CD4-positive, alpha-beta T cell treated with Interleukin-4 for 4 hours (primary cell): ENCODE data around the gene SMARCE1.

Source experiments
- DNase-seq: peaks from one replicate; pipeline ENCODE4 v3.0.0-alpha.2; 2020

Gene SMARCE1

DNA sequence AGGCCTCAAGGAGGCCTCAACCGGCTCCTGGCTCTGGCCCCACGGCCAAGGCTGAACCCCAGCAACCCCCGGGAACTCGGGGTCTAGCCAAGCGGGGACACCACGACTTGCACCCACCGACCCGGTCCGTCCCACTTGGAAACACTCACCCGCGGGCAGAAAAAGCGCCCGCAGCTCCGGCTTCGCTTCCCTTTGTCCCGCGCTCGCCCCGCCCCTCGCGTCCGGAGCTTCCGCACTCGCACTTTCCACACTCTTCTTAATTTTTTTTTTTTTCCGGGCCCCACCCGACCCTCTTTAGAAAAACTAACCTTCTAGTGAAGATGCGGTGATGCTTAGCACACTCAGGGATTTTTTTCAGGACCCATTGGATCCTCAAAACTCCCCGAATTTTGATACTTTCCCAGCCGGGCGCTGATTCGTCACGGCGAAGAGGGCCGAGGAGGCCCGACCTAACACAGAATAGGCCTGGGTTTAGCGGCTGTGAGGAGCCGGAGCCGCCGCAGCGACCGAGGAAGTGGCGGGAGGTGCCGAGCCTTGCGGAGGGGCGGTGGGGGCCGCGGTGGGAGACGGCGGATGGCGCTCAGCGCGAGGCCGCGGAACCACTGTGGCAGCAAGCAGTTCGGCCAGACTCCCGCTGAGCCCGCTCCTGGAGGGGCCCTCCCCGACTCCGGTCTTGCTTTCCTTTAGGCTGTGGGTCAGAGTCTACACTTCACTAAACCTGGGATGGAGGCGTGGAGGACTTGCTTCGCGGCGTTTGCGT lies at the start of gene SMARCE1:
TSS of gene SMARCE1 (minus strand) at position 195 of the 760 bp plus-strand sequence. CDS start 2,016 bp downstream, outside the sequence.
- DNase-seq: peak; percentile 78

DNA sequence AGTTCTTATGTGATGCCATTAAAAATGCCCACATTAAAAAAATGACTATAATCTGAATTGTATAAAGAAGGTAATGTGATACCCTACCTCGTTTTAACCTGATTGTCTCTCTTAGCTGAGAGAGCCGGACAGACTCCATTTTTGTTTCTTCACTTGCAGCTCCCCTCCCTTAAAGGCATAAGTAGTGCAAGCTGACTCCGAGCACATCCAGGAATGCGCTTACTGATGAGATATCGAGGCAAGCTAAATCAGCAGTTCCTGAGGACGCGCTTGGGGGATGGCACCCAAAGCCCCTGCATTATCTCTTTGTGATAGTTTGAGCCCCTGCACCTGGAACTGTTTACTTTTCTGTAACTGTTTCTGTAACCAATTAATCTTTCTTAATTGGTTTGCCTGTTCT lies 49.7 kb upstream of the SMARCE1 start:
- no peak for DNase-seq

DNA sequence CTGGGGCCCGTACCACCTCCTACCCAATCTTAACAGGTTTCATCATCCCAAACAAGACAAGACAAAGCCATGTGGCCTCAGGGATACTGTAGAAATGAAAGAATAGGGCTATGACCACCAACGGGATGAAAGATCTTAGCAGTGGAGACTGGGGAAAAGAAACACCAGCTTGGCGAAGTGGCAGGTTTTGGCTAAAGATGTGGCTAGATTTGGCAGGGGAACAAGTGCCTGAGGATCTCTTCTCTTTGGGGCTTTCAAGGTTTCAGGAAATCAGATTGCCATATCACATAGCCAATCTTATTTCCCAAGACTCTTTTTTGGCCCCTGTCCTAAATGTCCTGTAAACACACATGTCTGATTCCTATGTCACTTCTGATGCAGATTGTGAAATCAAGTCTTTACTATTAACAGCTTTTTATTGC lies 49.0 kb upstream of the SMARCE1 start:
- no peak for DNase-seq

DNA sequence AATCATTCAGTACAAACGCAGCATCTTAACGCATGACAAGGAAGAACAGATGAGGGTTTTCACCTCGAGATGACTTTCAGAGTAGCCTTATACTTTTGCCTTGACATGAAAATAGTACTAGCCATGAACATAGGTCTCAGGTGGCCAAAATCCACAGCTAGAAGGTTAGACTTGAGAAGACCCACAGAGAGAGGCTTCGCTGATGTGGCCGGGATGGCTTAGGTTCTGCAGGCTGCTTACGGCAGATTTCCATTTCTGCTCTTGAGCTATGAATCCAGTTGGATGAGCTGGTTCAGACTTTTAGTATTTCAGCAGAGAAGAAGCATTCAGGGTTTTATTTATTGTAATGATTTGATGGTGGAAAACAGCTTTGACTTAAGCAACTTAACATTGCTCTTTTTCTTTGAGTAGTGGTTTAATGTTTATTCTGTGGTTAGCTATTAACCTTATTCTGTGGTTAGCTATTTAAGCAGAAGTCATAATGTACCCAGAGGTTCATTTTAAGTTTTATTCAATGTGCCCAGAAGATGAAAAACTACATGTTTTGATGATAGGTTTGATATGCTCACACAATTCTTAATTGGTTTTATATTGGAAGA lies 48.4 kb upstream of the SMARCE1 start:
- DNase-seq: no peak

DNA sequence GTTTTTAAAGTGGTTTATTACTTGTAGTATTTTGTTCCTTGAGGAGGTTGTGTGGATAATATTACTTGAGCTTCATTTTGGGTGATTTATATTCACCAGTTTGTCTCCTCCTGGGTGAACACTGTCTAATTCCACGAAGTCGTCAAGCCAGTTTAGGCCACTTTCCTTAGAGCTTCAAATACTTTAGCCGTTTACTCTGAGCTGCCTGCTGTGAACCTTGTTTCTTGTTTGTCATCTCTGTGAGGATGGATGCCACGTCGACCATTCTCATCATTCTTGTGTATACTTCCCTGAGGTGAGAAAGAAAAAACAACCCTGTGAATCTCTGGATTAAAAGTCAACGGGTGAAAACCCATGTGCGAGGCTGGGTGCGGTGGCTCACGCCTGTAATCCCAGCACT lies 47.0 kb upstream of the SMARCE1 start:
- DNase-seq: no peak

DNA sequence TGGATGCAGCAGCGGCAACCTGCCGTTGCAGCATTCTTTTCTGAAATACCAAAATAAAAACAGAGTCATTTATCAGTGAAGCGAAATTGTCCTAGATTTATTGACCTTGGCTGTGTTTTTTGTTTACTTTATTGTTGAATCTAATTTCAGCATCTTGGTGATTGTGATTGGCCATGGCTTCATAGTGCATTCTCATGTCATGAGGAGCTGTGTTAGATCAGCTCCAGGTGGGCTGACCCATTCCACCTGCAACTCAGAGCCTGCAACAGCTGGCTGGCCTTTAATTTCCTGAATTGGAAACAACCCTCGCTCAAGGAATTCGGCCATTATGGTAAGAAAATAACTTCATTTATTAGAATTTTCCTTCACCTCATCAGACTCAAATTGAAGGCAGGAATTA lies 39.5 kb upstream of the SMARCE1 start:
- DNase-seq: no peak

DNA sequence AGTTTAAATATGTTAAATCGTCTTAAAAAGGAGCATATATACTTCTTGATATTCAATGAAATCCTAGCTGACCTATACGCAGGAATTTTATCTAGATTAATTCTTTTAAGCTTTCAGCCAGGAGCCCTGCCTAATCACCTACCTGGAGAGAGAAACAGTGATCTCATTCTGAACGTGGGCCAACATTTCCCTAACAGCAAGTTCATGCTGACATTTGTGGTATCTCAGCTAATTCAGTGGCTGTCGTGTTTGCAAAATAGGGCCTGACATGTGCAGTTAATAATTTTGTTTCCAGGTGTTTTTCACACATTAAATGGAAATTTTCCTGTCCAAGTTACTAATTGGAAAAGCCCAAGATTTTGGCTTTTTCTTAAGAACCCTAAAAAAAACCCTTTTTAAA lies 38.6 kb upstream of the SMARCE1 start:
- no peak for DNase-seq

DNA sequence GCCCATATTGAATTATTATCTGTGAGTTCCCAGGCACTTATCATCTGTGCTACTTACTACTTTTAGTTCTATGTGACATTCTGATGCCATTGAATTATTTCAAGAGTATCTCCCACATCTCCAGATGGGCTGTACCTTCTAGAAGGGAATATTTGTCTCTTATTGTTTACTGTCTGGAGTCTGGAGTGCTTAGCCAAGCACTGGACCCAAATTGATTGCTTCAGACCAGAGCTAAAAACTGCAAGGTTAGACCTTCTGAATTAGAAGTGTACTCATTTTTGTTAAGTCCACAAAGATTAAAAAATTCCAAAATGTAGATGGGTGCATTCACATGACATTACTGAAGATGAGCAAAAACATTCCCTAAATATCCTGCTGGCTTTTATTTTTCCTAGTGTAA lies 33.4 kb upstream of the SMARCE1 start:
- DNase-seq: no peak

DNA sequence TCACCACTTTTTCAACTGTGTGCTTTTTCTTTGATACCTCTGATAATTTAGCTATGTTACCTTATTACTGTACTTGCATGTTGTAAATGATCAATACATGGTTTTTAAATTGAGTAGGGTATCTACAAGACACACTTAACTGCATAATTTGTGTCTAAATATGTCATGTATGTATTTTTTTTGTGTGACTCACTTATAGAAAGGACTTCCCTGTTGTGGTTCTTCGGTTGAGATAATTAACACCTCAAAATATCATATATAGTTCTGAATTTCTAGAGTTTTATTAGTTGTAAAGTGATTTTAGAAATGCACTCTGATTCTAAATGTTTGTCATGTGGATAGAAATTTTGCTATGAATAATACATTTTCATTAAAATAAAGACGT lies 31.9 kb upstream of the SMARCE1 start:
- DNase-seq: no peak

DNA sequence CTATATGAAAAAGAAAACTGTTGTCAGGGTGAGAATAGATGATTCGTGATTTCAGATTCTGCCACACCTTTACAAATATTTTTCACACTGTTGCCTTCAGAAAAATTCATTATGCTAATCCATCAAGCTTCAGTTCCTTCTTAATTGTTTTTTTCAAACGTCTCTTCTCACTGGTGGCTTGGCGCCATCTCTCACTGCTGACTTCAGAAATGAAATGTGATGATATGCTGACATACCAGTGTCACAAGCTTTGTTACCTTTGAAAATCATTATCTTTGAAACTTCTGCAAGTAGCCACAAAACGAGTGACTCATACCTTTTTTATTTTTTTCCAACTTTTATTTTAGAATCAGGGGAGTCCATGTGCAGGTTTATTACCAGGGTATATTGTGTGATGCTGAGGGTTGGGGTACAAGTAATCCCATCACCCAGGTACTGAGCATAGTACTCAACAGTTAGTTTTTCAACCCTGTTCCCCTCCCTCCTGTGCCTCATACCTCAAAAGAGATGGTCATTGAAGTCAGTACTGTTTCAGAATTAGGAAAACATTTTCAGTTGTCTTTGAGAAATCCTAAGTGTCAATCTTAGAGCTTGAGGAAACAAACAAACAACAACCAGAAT lies 31.4 kb upstream of the SMARCE1 start:
- no peak for DNase-seq

DNA sequence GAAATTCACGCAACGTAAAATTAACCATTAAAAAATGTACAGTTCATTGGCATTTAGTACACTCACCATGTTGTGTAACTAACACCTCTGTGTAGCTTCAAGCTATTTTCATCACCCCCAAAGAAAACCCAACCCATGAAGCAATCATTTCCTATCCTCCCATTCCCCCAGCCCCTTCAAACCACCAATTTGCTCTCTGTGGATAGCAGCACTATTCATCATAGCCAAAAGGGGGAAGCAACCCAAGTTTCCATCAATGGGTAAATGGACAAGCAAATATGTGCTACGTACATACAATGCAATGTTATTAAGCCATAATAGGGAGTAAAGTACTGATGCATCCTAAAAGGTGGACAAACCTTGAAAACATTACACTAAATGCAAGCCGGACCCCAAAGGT lies 28.3 kb upstream of the SMARCE1 start:
- no peak for DNase-seq

DNA sequence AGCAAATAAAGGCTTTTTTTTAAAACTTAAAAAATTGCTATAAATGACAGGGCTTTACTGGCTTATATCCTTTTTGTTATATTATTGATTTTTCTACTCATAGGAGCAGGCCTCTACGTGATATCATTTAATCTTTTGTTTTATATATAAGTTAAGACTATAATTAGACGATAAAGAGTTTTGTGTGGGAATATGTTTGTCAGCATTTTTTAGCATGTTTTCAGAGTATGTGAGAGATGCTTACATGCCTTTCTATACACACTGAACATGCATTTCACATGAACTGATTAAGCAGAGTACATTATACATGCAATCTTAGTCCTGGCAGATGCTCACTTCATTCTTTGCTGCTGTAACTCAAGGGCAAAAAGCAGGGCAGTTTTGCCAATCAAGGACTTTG lies 25.0 kb upstream of the SMARCE1 start:
- no peak for DNase-seq

DNA sequence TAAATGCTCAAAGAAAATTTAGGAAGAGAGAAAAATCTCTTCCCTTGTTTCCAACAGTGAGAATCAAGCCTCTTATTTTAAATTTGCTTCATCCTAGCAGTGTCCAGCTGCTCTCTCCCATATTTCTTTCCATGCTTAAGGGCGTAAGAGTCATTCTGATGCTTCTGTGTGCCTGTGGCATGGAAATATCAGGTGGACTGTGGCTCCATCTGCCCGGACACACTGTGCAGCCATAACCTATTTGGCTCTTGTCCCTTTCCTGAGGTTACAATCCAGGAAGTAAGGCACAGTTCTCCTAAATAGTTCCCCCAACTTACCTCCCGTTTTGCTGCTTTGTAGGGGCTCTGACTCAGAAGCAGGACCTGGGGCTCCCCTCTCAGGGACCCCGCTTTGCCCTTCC lies 23.7 kb upstream of the SMARCE1 start:
- DNase-seq: no peak

DNA sequence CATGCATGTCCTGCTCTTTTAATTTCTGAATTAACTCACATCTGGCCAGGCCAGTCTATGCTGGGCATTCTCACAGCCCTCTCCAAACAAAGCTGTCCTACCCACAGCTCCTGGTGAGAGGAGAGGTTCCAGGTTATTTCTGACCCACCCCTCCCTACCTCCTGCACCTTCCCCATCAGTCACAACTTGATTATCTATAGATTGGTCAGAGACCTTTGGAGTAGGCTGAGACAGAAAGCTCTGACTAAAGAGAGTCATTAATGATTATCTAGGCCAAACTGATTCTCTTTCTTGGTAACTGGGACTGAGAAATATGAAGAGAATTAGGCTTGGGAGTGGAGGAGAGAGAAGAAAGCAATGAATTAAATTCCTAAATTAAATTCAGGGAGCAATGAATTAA lies 18.7 kb upstream of the SMARCE1 start:
- no peak for DNase-seq

DNA sequence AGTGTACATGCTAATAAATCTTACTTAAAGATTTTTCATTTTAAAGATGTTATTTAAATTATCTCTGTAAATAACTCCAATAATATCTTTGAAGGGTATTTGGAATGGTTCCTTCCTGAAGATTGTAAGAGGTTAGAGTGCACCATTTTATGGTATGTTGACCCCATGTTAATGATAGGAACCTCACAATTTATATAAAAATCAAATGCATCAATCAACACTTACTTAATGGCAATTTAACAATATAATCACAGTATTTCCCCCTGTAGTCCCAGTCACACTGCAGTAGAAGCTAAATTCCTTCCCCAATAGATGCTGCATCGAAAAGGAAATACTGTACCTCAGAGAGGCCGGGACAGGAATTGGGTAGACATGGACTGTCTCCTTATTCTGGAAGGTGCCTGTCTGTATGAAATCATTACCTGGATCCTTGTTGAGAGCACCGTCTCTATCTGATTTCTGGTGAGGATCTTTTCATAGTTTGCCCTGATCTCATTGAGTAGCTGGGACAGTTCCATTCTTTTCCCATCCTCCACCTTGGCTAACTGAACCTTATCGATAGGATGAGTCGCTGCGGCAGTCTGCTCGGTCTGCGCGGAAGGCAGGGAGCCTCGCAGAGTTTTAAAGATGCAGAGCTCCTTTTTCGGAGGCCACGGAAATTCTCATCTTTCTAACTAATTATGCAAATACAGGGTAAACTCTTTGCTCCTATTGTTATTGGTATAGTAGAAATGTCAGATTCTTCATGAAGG lies 17.1 kb upstream of the SMARCE1 start, which contains the start of gene KRT222:
TSS of gene KRT222 (minus strand) at position 596 of the 752 bp plus-strand sequence. CDS start at position 518, 78 bp downstream.
- no peak for DNase-seq

DNA sequence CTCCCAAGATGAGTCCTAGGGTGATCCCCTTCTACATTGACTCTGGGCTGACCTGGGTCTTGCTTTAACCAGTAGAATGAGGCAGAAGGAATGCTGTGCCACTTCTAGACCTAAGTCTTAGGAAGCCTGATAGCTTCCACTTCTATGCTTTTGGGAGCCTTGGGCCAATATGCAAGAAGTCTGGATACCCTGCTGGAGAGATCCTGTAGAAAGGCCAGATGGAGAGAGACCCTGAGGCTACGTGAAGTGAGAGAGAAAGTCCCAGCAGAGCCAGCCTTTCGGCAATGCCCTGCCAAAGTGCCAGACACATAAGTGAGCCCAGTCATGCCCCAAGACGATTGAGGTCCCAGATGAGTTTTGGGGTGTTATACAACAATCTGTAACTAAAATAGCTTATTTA lies 15.6 kb upstream of the SMARCE1 start:
- no peak for DNase-seq

DNA sequence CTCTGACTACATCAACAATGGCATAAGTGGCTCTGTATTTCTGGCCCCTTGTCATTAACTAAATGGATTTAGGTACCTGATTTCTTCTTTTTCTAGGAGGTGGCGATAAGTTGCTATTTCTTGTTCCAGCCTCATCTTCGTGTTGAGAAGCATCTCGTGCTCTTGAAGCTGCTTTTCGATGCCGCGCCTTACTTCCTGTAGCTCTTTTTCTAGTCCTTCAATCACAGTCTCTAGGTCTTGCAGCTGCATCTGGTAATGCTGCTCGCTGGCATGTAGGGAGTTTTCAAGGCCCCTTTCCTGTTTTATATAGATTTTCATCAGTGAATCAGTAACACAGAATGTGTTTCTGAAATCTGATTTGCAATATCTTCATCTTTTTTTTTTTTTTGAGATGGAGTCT lies 12.3 kb upstream of the SMARCE1 start:
- DNase-seq: peak; percentile 9

DNA sequence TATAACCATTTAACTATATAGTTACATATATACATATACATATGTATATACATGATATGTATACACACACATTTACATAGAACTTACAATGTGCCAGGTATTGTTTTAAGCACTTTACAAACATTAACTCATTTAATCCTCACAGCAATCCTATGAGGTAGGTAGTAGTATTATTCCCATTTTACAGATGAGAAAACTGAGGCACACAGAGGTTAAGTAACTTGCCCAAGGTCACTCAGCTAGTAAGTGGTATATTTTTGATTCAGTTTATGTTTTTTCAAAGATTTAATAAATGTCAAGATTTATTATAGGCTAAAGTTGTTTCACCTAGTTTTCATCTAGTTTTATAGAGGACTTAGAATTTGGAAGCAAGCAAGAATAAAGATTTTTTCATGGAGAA lies 10.8 kb upstream of the SMARCE1 start:
- DNase-seq: no peak

DNA sequence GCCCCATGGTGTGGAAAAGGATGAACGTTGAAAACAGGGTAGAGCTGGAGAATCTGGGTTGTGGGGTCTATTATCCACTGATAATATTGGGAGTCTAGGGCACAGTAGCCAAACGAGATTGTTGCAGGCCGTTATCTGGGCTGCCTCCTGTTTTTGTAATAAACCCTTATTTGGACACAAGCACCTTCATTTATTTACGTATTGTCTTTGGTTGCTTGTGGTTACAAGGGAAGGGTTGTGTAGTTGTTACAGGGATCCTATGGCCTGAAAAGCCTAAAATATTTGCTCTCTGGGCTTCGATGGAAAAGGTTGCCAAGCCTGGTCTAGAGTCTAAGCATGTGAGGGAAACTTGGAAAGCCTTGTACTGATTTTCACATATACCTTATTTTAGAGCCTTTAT lies 4.3 kb upstream of the SMARCE1 start:
- no peak for DNase-seq

DNA sequence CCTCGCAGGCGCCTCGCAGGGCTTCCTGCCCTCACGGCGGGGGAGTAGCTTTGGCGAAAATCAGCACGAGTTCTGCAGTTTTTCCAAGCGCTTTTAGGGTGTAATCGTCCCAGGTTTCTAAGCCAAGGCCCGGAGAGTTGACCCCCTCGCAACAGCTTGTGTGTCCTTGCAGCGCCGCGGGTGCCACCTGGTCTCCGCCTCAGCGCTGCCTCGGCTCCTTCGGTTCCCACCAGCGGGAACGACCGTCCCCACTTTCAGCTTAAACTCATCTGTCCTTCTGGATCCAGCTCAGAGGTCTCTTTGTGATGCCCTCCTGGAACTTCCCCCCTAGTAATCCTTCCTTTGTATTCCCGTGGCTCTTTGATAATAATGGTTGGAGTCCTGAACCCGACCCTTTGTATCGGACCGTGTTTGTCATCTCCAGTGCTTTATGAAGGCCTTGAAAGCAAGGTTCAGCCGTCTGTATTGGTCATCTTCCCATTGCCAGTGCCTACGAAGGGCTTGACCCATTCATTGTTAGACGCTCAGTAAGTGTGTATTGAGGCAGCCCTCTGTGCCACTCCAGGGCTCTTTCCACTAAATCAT lies 858 bp upstream of the SMARCE1 start:
- no peak for DNase-seq

DNA sequence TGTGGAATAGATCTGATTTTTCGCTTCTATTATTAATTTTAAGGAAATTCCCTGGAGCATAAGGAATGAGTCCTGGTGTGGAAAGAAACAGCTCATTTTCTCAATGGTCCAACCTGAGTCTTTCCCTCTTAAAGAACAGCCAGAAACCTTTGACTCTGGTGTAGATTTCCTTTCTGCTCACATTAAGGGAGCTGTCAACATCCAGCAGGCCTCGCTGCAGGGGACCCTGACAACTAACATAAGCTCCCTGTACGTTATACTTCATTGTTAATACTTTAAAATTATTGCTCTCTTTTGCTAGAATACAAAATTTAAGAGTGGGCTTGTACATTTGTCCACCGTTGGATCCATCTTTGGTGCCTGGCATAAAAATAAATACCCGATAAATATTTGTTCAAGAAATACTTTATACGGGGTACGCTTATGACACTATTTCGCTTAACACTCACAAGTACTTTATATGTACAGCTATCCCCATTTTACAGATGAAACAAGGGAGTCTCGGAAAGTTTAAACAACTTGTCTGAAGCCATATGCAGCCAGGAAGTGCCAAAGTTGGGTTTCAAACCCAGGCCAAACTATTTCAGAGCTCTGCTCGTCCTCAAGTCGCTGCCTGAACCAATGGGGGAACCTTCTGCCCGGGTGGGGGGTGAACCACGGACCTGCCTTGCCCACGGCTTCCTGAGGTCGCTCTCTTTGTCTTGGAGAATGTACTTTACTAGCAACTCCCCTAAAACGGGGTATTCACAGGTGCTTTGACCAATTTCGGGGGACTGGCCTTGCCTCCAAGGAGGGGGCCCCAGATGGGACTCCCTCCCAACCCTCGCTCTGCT lies 611 bp downstream of the SMARCE1 start:
- DNase-seq: peak; percentile 39

DNA sequence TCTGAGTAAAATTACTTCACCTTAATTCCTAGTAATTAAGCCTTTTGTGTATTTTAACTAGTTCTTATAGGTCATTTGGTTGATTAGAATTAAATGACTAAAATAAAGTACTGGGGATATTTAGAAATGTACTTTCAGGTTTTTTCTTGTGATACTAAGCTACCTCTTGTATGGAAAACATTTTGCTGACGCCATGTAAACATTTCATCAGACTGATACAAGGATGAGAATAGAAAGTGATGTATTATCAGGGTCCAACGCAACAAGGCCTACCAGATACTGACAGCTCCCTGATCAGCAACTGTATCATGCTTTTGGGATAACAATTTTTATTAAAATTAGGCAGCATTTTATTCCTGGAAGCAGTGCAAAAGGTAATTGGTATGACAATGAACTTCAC lies 1.7 kb downstream of the SMARCE1 start:
- DNase-seq: no peak
